H54 (cell line): ENCODE measurements around the gene KCNQ4.

ENCODE experiments used
- DNase-seq: peaks from one replicate; pipeline ENCODE4 v3.0.0; 2011; ENCODE audit warnings: low spot score, mixed read lengths; ENCODE audit not compliant: insufficient read length
- FAIRE-seq: peaks from 3 replicates; lab custom pipeline; 2011; peaks lifted over from hg19 to GRCh38; lab: Jason Lieb, UNC
- POLR2A ChIP-seq: IDR thresholded peaks from 2 replicates; pipeline ENCODE4 v1.6.1; 2011; ENCODE audit warnings: low read depth, mild to moderate bottlenecking, low read length

The KCNQ4 gene

GRCh38 chr1:40848530-40849189 lies 65.1 kb downstream of the KCNQ4 start:
- no peak for FAIRE-seq
- DNase-seq: peak; percentile 78
- no peak for TF ChIP-seq POLR2A

GRCh38 chr1:40849801-40850592 lies 66.4 kb downstream of the KCNQ4 start:
- peak; percentile 86 for DNase-seq
- peak; percentile 15 for FAIRE-seq
- TF ChIP-seq POLR2A: no peak

- no peak for DNase-seq
- no peak for FAIRE-seq
- TF ChIP-seq POLR2A: no peak
Observed at GRCh38 chr1:40851643-40852042, 68.1 kb downstream of the KCNQ4 start.

- DNase-seq (no peak), FAIRE-seq (no peak)
Observed at GRCh38 chr1:40853113-40853884, 69.7 kb downstream of the KCNQ4 start.

GRCh38 chr1:40853885-40854170 lies 70.2 kb downstream of the KCNQ4 start:
- DNase-seq (no peak), FAIRE-seq (no peak)
- TF ChIP-seq POLR2A: no peak

More at GRCh38 chr1:40853113-40853884, 69.7 kb downstream of the KCNQ4 start:
- no peak for TF ChIP-seq POLR2A

GRCh38 chr1:40855513-40855912 lies 71.9 kb downstream of the KCNQ4 start:
- no peak for TF ChIP-seq POLR2A
- FAIRE-seq (no peak), DNase-seq (no peak)

GRCh38 chr1:40856116-40856515 lies 72.5 kb downstream of the KCNQ4 start:
- TF ChIP-seq POLR2A: no peak
- DNase-seq: no peak
- no peak for FAIRE-seq

GRCh38 chr1:40856656-40857302 lies 73.2 kb downstream of the KCNQ4 start:
- no peak for DNase-seq
- no peak for TF ChIP-seq POLR2A

GRCh38 chr1:40857737-40858136 lies 74.2 kb downstream of the KCNQ4 start:
- no peak for FAIRE-seq
- no peak for TF ChIP-seq POLR2A

More at GRCh38 chr1:40856656-40857302, 73.2 kb downstream of the KCNQ4 start:
- no peak for FAIRE-seq

GRCh38 chr1:40858856-40859416 lies 75.3 kb downstream of the KCNQ4 start:
- FAIRE-seq (no peak), DNase-seq (no peak)
- TF ChIP-seq POLR2A: no peak

More at GRCh38 chr1:40857737-40858136, 74.2 kb downstream of the KCNQ4 start:
- DNase-seq: no peak

- FAIRE-seq: no peak
- TF ChIP-seq POLR2A: no peak
- DNase-seq: no peak
Observed at GRCh38 chr1:40860706-40861223, 77.2 kb downstream of the KCNQ4 start.

- TF ChIP-seq POLR2A: no peak
- no peak for DNase-seq
- FAIRE-seq: no peak
Observed at GRCh38 chr1:40861224-40862003, 77.8 kb downstream of the KCNQ4 start.
